PC-3 (cell line): Measurements from ENCODE around the gene UBE2H. TPM values are rescaled to one million over a fixed set of nuclear protein-coding genes. Genes with fewer than 3 reads are reported as not detected.
A peak's percentile ranks its signal among the peaks of the same experiment; 100 is the strongest.

Experiments used
- ATAC-seq: fragments of 200-7000 bp; cut with Tn5 transposase; 2 replicates; pipeline ENCODE4 v1.9.1; 2020; ENCODE audit warnings: mild to moderate bottlenecking, moderate library complexity
- BruUV-seq: library from RNA; stranded (reverse); fragments of 400-500 nt; replicated peaks from 2 replicates; lab custom pipeline; 2021; lab: Mats Ljungman, UMichigan
- CTCF ChIA-PET: fragments of 300-600 bp; sonication (Branson Sonifier 250); formaldehyde crosslinking; loops from one replicate; lab custom pipeline; 2022; ENCODE audit warnings: antibody characterized with exemption; lab: Charles Lee
- POLR2A ChIA-PET: fragments of 300-600 bp; sonication (Branson Sonifier 250); formaldehyde crosslinking; loops from one replicate; lab custom pipeline; 2022; ENCODE audit warnings: antibody characterized with exemption; ENCODE audit not compliant: unreplicated experiment; lab: Charles Lee
- DNase-seq: peaks from one replicate; pipeline ENCODE4 v3.0.0-alpha.2; 2015
- H2AFZ ChIP-seq: fragments of 300-600 bp; sonication (generic); 2 replicates; pipeline ENCODE4 v1.6.0; 2016; ENCODE audit warnings: antibody characterized with exemption, low read length
- H3F3A ChIP-seq: fragments of 300-600 bp; sonication (generic); one replicate; pipeline ENCODE4 v1.6.0; 2017; ENCODE audit warnings: antibody characterized with exemption, low read length, control low read depth, mild to moderate bottlenecking; ENCODE audit not compliant: unreplicated experiment
- H3K27ac ChIP-seq: fragments of 300-600 bp; sonication (generic); 2 replicates; pipeline ENCODE4 v1.5.1; 2016; ENCODE audit warnings: mild to moderate bottlenecking, low read length
- H3K27me3 ChIP-seq: fragments of 300-600 bp; sonication (generic); 2 replicates; pipeline ENCODE4 v1.6.1; 2016; ENCODE audit warnings: low read length, mixed read lengths
- H3K36me3 ChIP-seq: fragments of 300-600 bp; sonication (generic); 2 replicates; pipeline ENCODE4 v1.6.1; 2016; ENCODE audit warnings: low read depth, mixed run types, low read length, mixed read lengths
- H3K4me1 ChIP-seq: fragments of 300-600 bp; sonication (generic); 2 replicates; pipeline ENCODE4 v1.5.1; 2016; ENCODE audit warnings: low read length; ENCODE audit not compliant: insufficient read depth
- H3K4me2 ChIP-seq: fragments of 300-600 bp; sonication (generic); 2 replicates; pipeline ENCODE4 v1.6.0; 2016; ENCODE audit warnings: low read length
- H3K4me3 ChIP-seq: fragments of 300-600 bp; sonication (generic); 2 replicates; pipeline ENCODE4 v1.5.1; 2016; ENCODE audit warnings: mild to moderate bottlenecking, low read length, mixed read lengths
- H3K79me2 ChIP-seq: fragments of 300-600 bp; sonication (generic); 2 replicates; pipeline ENCODE4 v1.6.1; 2017; ENCODE audit warnings: low read length, mixed read lengths
- H3K9ac ChIP-seq: fragments of 300-600 bp; sonication (generic); 2 replicates; pipeline ENCODE4 v1.6.0; 2016; ENCODE audit warnings: mild to moderate bottlenecking, low read length
- H3K9me2 ChIP-seq: fragments of 300-600 bp; sonication (generic); replicated peaks from 2 replicates; pipeline ENCODE4 v1.6.1; 2016; ENCODE audit warnings: mixed run types, low read length, mixed read lengths
- H3K9me3 ChIP-seq: fragments of 300-600 bp; sonication (generic); 2 replicates; pipeline ENCODE4 v1.6.1; 2016; ENCODE audit warnings: low read length, mixed read lengths
- H4K20me1 ChIP-seq: fragments of 300-600 bp; sonication (generic); 2 replicates; pipeline ENCODE4 v1.6.1; 2016; ENCODE audit warnings: low read length, mixed read lengths
- CTCF ChIP-seq: fragments of 300-600 bp; sonication (generic); conservative IDR thresholded peaks from 2 replicates; pipeline ENCODE4 v1.5.1; 2017; ENCODE audit warnings: antibody characterized with exemption, low read depth, mild to moderate bottlenecking, low read length
- EZH2 ChIP-seq: fragments of 300-600 bp; sonication (generic); IDR thresholded peaks from one replicate; pipeline ENCODE4 v1.6.1; 2017; ENCODE audit warnings: antibody characterized with exemption, mild to moderate bottlenecking, low read length; ENCODE audit not compliant: unreplicated experiment
- EZH2phosphoT487 ChIP-seq: fragments of 300-600 bp; sonication (generic); IDR thresholded peaks from 2 replicates; pipeline ENCODE4 v1.6.1; 2018; ENCODE audit warnings: mild to moderate bottlenecking, antibody characterized with exemption, low read length, borderline replicate concordance
- intact Hi-C: fragments of 100-400 bp; cut with micrococcal nuclease; formaldehyde crosslinking; loops from 2 replicates; pipeline ENCODE4 v1.9.0; 2023
- total RNA-seq: library from RNA; depleted of rRNA; stranded (reverse); fragments of >200 nt; gene quantifications from 2 replicates; pipeline ENCODE4 v1.2.3, GENCODE V29; 2014

Gene UBE2H
- total RNA-seq, 1 experiment from 2014 or later = 62.5 TPM

- Histone ChIP-seq H3K9me2 (no peaks in the 10 kb centered on the region), H3K4me3 (no peak overlapping the region), H3K36me3 (no peaks in the 10 kb centered on the region), H4K20me1 (0 out of 2 replicates have a peak, but pooled peaks cover 3% of the 10 kb centered on the region), H3K4me2 (no peak overlapping the region), H3K79me2 (peaks cover 26% of the 10 kb centered on the region; the same call in 1 of the 2 replicates), H3K27me3 (no peaks in the 10 kb centered on the region), H3K9ac (no peak overlapping the region), H3F3A (peaks cover 11% of the 10 kb centered on the region), H3K9me3 (no peaks in the 10 kb centered on the region), H3K4me1 (peaks cover 35% of the 10 kb centered on the region), H3K27ac (no peak overlapping the region), H2AFZ (no peak overlapping the region)
- DNase-seq (no peak), ATAC-seq (no peak)
- no TSS peak for BruUV-seq
- ChIA-PET POLR2A (no interaction called here), CTCF (no interaction called here)
- intact Hi-C loops = loop anchor here (5.0 kb wide), 1 partner anchor 96 kb away; no protein-coding TSS in a partner anchor
- TF ChIP-seq EZH2phosphoT487 = no peak
- TF ChIP-seq EZH2 = no peak
- TF ChIP-seq CTCF = no peak
These were observed 101.6 kb downstream of the UBE2H start for GRCh38 chr7:129851174-129851573.

- BruUV-seq = no TSS peak
- 0 out of 2 replicates have a peak, but pooled peaks cover 3% of the 10 kb centered on the region for H4K20me1 ChIP-seq
- no peak overlapping the region for H3K27ac ChIP-seq
- H3K79me2 ChIP-seq = peaks cover 31% of the 10 kb centered on the region; the same call in 1 of the 2 replicates
- H3K27me3 ChIP-seq = no peaks in the 10 kb centered on the region
- no peaks in the 10 kb centered on the region for H3K9me2 ChIP-seq
- POLR2A ChIA-PET = no interaction called here
- CTCF ChIA-PET = no interaction called here
- no peak overlapping the region for H2AFZ ChIP-seq
- H3K4me2 ChIP-seq = no peak overlapping the region
- no peak for ATAC-seq
- intact Hi-C loops = no loop called here
- H3F3A ChIP-seq = peaks cover 10% of the 10 kb centered on the region
- DNase-seq = no peak
- no peak overlapping the region for H3K9ac ChIP-seq
- TF ChIP-seq EZH2phosphoT487 (no peak), EZH2 (no peak), CTCF (no peak)
- no peaks in the 10 kb centered on the region for H3K36me3 ChIP-seq
- no peak overlapping the region for H3K4me3 ChIP-seq
- H3K9me3 ChIP-seq = no peaks in the 10 kb centered on the region
- H3K4me1 ChIP-seq = peaks cover 41% of the 10 kb centered on the region
These were observed 104.3 kb downstream of the UBE2H start for GRCh38 chr7:129848436-129848835.

- H3K4me2 ChIP-seq = peak overlapping the region; percentile 87
- no peak overlapping the region for H2AFZ ChIP-seq
- no peaks in the 10 kb centered on the region for H3K9me3 ChIP-seq
- no peaks in the 10 kb centered on the region for H3K9me2 ChIP-seq
- DNase-seq (peak; percentile 75), ATAC-seq (peak; percentile 87)
- POLR2A ChIA-PET = interaction anchor here (0.6 kb wide), 1 partner anchor 442 kb away, joined by 3 read pairs; no protein-coding TSS in a partner anchor
- intact Hi-C loops = loop anchor here (2.0 kb wide), 1 partner anchor 15 kb away; no protein-coding TSS in a partner anchor
- peaks cover 23% of the 10 kb centered on the region; the same call in 1 of the 2 replicates for H3K79me2 ChIP-seq
- H3F3A ChIP-seq = peaks cover 4% of the 10 kb centered on the region
- no peaks in the 10 kb centered on the region for H3K36me3 ChIP-seq
- peaks cover 35% of the 10 kb centered on the region for H3K4me1 ChIP-seq
- BruUV-seq = no TSS peak
- H3K9ac ChIP-seq = peak overlapping the region; percentile 57
- no peaks in the 10 kb centered on the region for H3K27me3 ChIP-seq
- H3K27ac ChIP-seq = peak overlapping the region; percentile 94
- TF ChIP-seq EZH2 (no peak), EZH2phosphoT487 (no peak), CTCF (no peak)
- H3K4me3 ChIP-seq = peak overlapping the region; percentile 26; the same call in 1 of the 2 replicates
- CTCF ChIA-PET = no interaction called here
- H4K20me1 ChIP-seq = no peaks in the 10 kb centered on the region
These were observed 106.8 kb downstream of the UBE2H start for GRCh38 chr7:129845972-129846327.
